NT2/D1 (cell line): ENCODE results near the gene PIMREG.

Experiments
- YY1 ChIP-seq: IDR thresholded peaks from 2 replicates; pipeline ENCODE4 v1.6.1; 2011; ENCODE audit not compliant: insufficient read length, insufficient read depth
- ZNF274 ChIP-seq: IDR thresholded peaks from 2 replicates; pipeline ENCODE4 v1.6.1; 2011; ENCODE audit warnings: mild to moderate bottlenecking, low read depth, low read length

GRCh38 chr17:6473128-6473767 lies 29.0 kb downstream of the PIMREG start:
- TF ChIP-seq ZNF274 (no peak), YY1 (no peak)
